GM19438 (cell line): ENCODE results near the gene PRDM15.

Experiments
- ATAC-seq: cut with Tn5 transposase; IDR thresholded peaks from one replicate; pipeline ENCODE4 v1.9.1; 2021; ENCODE audit warnings: low read depth; ENCODE audit not compliant: unreplicated experiment

The PRDM15 gene

GRCh38 chr21:41865002-41865777, 14.0 kb downstream of the PRDM15 start:
- ATAC-seq, result peak; percentile 50

DNA sequence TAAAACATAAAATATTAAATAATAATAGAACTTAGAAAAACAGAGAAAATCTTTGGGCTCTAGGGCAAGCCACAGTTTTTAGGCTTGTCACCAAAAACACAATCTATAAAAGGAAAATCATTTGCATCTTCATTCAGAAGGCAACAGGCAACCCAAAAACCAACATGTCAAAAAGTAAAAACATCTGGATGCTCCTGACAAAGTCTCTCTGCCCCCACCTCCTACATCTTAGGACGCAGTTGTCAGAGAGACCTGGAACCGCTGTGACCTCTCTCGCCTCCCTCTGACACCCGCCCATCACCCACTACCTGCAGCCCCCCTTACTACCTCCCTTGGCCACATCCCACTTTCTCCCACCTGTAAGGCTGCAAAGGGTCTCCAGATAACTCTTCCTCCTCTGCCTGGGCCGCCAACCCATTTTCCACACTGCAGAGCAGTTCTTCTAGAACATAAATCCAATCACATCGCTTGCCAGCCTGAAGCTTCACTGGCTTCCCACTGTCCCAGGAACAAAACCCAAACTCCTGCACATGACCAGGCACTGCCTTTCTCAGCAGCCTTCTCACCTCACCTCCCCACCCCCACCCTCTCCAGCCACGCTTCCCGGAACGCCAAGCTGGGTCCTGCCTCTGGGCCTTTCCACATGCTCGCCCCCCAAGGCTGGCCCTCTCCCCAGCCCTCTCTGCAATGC, 14.7 kb downstream of the PRDM15 start:
- no peak for ATAC-seq

DNA sequence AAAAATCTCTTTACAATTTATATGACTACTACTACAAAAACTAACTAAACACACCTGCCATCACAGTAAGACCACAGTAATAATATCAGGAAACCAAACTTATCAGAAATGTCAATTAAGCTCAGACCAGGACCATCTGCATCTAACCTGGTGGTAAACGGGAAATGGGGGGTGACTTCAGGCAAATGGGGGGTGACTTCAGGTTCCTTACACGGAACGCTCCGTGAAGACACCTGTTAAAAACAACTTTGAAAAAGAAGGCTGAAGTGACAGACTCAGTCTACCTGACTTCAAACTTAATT, 15.8 kb downstream of the PRDM15 start:
- ATAC-seq, result no peak

- ATAC-seq, result no peak
Measured at GRCh38 chr21:41861987-41862386, 17.2 kb downstream of the PRDM15 start.

DNA sequence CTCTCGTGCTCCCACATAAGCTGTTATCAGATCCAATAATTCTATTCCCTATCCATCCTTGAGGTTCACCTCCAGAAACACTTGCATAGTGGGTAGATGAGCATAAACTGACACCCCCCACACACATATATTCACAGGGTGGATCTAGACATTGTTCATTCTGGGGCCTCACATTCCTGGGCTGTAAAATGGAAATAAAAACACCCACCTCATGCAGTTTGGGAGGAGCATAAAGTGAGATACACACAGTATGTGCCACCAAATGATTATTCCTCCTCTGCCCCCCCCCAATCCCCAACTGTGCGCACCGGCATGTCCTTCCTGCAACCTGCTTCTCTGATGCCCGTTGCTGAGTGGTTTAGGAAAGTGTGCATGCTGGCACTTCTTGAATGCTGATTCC, 17.9 kb downstream of the PRDM15 start:
- no peak for ATAC-seq

DNA sequence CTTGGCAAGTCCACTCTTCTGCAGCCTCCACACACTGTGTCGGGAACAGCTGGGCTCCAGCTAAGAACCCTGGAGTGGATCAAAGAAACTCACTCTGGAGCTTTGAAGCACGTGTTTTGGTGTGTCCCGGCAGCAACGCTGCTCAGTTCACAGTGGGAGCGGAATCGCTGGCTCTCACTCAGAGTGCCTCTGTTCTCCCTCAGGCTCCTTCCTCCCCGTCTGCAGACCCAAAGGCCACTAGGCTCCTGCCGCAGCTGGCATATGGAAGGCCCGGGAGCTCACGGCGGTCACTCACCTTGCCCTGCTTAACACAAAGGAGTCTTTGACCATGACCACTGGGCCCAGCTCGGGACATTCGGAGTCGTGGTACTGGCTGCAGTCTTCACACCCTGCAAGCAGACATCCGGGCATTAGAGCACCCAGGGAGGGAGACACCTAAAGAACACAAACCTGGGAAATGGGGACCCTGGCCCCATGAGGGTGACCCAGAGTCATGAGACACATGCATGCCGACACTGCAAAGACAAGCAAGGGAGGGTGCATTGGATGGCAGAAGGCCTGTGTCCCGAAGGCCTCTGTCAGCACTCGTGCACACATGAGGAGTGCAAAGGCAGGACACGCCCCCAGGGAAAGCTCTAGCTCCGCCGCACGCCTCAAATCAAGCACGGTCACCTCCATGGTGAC, 19.7 kb downstream of the PRDM15 start:
- ATAC-seq, result no peak

GRCh38 chr21:41858466-41859296, 20.5 kb downstream of the PRDM15 start:
- ATAC-seq, result no peak

DNA sequence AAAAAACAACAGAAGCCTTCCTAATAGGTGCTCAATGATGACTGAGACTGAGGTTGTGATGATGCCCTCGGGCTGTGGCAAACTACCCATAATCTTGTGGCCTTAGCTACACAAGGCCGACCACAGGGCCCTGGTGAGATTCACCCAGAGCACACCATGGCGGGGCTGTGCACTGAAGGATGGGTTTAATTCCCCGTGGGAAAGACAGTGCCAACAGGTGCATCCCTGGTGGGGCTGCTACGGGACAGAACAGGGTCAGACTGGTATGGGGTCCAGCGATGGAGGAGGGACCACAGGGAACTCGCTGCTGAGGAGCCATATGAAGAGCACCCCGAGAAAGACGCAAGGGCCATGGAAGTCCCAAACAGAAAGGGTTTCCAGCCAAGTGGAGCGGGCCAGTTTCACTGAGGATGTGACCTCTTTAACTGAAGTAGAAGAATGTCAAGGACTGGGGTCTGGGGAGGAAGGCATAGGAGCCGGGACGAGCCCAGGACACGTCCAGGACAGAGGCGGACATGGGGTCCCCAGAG, 21.3 kb downstream of the PRDM15 start:
- ATAC-seq, result no peak

- ATAC-seq, result no peak
Measured at GRCh38 chr21:41856572-41856971, 22.6 kb downstream of the PRDM15 start.

GRCh38 chr21:41854426-41854995, 24.6 kb downstream of the PRDM15 start:
- no peak for ATAC-seq

GRCh38 chr21:41852929-41853320, 26.2 kb downstream of the PRDM15 start:
- ATAC-seq, result no peak

GRCh38 chr21:41852151-41852928, 26.8 kb downstream of the PRDM15 start:
- no peak for ATAC-seq

DNA sequence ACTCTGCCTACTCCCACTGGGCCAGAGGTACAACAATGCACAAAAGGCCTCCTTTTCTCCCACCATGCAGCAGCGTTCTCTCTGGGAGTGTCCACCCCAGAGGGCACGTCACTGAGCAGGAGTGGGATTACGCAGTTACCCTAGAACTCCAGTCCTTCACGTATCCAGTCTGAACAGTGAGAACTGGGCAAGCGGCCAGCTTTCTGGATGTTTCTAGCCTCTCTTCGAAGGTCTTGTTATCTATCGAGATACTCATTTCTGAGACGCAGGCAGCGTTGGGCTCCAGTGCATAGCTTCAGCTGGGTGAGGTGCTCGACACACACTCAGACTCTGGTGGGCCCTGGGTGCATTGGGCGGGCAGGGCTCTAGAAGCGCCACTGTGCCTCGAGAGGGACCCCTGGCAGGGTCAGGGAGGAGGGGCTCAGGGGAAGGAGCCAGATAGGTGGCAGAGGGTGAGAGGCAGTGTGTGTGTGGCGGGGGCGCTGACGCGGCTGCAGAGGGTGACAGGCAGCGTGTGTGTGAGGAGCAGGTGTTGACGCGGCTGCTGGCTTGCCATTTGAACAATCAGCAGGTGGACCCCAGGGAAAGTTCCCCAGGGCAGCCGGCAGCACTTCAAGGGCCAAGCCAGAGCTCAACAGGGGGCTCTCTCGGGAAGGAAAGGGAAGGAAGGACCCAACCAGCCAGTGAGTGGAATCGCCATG, 27.9 kb downstream of the PRDM15 start:
- ATAC-seq, result no peak

DNA sequence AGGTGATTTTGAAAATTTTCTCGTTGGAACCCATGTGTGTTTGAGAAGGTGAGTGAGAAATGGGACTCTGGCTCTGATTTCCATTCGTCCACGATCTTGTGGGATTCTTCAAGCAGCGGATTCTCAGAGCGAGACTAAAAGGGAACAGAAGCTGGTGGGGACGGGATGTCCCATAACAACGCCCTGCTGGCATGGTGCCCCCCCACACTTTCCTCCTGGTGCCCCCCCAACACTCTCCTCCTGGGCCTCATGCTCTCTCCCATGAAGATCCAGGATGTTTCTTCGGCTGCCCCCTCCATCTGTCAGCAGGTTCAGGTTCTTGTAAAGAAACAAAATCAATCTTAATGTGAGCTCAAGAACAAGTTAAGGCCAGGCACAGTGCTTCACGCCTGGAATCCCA, 29.1 kb downstream of the PRDM15 start:
- no peak for ATAC-seq

DNA sequence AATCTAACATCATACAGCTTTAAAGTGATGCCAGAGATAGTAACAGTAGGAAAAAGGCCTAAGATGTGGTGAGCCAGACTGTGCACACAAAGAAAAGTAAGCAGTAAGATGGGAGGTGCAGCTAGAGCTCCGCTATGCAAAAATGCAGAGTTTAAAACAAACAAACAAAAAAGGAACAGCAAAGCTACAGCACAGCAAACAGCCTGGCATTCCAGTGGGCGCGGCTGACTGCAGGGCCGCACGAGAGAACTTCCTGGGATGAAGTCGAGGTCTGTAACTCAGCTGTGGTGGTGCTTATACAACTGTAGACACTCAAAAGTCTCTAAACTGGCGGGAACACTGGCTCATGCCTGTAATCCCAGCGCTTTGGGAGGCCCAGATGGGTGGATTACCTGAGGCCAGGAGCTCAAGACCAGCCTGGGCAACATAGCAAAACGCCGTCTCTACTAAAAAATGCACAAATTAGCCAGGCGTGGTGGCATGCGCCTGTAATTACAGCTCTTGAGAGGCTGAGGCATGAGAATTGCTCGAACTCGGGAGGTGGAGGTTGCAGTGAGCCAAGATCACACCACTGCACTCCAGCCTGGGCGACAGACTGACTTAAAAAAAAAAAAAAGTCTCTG, 30.1 kb downstream of the PRDM15 start:
- ATAC-seq, result no peak

DNA sequence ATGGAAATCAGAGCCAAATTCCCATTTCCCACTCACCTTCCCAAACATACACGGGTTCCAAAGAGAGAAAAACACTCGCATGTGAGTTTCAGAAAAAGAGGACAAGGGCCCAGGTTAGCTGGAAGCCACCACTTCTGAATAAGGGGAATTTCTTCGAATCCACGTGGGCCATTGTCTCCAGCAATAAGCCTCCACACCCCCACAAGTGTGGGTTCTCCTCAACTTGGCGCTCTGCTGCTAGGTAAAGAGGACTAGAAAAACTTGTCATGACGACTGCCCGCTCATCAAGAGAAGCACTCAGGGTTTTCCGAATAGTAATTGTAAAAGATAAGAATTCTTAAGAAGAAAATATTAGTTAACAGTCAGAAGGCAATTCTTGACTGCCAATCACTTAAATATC, 30.6 kb downstream of the PRDM15 start:
- ATAC-seq, result no peak

- no peak for ATAC-seq
Measured at GRCh38 chr21:41847066-41847804, 31.9 kb downstream of the PRDM15 start.

DNA sequence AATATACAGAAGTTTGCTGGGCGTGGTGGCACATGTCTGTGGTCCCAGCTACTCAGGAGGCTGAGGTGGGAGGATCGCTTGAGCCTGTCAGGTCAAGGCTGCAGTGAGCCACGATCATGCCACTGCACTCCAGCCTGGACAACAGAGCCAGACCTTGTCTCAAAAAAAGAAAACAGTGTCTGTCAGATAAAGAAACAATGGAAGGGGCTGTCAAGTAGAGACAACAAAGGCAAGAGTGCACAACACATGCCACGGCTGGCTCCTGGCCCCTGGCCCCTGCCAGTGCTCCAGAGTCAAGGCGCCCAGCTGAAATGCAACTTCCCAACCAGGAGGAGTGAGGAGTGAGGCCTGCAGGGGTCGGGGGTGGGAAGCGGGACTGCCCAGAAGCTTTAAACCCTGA, 32.6 kb downstream of the PRDM15 start:
- ATAC-seq, result no peak
